Measurements from ENCODE around the gene NUTM2D.
"Not testable (repeated sequence)": the region's sequence is repeated elsewhere in the genome, so short reads cannot be mapped to it uniquely, and the experiment has no call there.

NUTM2D gene, protein sequence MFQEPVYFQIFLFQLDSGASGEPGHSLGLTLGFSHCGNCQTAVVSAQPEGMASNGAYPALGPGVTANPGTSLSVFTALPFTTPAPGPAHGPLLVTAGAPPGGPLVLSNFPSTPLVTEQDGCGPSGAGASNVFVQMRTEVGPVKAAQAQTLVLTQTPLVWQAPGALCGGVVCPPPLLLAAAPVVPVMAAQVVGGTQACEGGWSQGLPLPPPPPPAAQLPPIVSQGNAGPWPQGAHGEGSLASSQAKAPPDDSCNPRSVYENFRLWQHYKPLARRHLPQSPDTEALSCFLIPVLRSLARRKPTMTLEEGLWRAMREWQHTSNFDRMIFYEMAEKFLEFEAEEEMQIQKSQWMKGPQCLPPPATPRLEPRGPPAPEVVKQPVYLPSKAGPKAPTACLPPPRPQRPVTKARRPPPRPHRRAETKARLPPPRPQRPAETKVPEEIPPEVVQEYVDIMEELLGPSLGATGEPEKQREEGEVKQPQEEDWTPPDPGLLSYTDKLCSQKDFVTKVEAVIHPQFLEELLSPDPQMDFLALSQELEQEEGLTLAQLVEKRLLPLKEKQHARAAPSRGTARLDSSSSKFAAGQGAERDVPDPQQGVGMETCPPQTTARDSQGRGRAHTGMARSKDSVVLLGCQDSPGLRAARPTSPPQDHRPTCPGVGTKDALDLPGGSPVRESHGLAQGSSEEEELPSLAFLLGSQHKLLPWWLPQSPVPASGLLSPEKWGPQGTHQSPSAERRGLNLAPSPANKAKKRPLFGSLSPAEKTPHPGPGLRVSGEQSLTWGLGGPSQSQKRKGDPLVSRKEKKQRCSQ

GRCh38 chr10:87357444-87357843 lies at the start of gene NUTM2D:
Gene NUTM2D, plus strand, starts transcription at chr10:87357744. Its CDS starts 522 bp downstream, at chr10:87358266.
- not testable (repeated sequence) for DNase-seq (ENCODE audit: low spot score)

DNA sequence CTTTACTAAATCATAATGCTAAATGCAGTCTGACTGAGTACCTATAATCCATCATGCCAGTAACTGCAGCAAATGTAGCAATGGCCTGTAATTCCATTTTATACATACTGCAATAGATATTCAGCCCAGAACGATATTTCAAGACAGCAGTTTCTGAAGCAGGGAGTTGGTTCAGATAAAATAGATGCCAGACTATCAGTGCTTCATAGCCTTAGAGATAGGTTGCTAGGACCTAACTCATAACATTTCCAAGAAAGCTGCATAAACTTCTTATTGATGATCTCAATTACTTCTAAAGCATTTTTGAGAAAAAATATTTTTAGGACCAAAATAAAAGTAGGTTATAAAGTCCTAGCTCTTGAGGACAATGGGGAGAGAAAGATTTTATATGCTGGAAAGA lies 48.8 kb upstream of the NUTM2D start:
- peak; percentile 54 for DNase-seq (ENCODE audit: low spot score)

GRCh38 chr10:87309657-87310056 lies 47.9 kb upstream of the NUTM2D start:
- DNase-seq (ENCODE audit: low spot score), result not testable (repeated sequence)

- DNase-seq (ENCODE audit: low spot score), result not testable (repeated sequence)
These were observed 46.0 kb upstream of the NUTM2D start for GRCh38 chr10:87311521-87311920.

GRCh38 chr10:87313649-87314359 lies 43.7 kb upstream of the NUTM2D start:
- DNase-seq (ENCODE audit: low spot score), result not testable (repeated sequence)

GRCh38 chr10:87314360-87314973 lies 43.1 kb upstream of the NUTM2D start:
- DNase-seq (ENCODE audit: low spot score), result not testable (repeated sequence)

- not testable (repeated sequence) for DNase-seq (ENCODE audit: low spot score)
These were observed 36.0 kb upstream of the NUTM2D start for GRCh38 chr10:87321505-87321904.

GRCh38 chr10:87324559-87324958 lies 33.0 kb upstream of the NUTM2D start:
- not testable (repeated sequence) for DNase-seq (ENCODE audit: low spot score)

GRCh38 chr10:87327958-87328357 lies 29.6 kb upstream of the NUTM2D start:
- DNase-seq (ENCODE audit: low spot score), result not testable (repeated sequence)

DNA sequence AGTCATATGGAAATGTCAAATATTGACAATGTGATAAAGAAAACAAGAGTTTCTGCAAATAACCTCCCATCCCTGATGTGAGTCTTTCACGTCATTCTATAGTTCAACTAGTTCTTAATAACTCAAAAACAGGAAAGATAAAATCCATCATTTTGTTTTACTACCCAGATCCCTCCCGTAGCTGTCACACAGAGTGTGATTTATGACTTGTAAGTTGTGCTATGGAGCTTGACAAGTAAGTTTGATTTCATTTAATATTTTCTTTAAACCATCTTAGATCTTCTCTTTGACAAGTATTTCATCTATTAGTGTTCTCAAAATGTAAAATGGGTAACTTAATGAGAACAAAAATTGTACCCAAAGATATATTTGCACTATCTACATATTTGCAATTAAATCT lies 28.4 kb upstream of the NUTM2D start:
- not testable (repeated sequence) for DNase-seq (ENCODE audit: low spot score)

DNA sequence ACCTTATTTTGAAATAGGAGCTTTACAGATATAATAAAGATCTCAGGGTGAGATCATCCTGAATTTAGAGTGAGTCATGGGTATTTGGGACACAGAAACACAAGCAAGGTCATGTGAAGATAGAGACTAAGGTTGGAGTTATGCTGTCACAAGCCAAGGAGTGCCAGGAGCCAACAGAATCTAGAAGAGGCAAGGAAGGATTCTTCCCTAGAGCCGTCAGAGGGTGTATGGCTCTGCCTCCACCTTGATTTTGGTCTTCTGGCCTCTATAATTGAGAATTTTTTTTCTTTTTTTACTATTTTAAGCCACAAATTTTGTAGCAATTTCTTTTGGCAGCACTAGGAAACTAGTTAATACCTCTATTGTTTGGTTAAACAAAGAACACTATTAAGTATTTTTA lies 24.9 kb upstream of the NUTM2D start:
- DNase-seq (ENCODE audit: low spot score), result not testable (repeated sequence)

DNA sequence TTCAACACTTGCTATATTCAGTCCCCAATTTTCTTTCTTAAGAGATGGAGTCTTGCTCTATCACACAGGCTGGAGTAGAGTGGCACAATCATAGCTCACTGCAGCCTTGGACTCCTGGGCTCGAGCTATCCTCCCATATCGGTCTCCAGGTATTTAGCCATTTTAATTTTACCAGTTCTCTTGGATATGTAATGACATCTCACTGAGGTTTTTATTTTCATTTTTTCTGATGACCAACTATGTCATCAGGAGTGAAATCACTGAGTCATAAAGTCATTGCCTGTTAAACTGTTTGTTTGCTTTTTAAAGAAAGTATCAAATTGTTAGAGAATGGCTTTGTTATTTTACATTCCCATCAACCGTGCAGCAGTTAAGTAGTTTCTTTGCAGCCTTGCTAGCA lies 17.1 kb upstream of the NUTM2D start:
- peak; percentile 17 for DNase-seq (ENCODE audit: low spot score)

DNA sequence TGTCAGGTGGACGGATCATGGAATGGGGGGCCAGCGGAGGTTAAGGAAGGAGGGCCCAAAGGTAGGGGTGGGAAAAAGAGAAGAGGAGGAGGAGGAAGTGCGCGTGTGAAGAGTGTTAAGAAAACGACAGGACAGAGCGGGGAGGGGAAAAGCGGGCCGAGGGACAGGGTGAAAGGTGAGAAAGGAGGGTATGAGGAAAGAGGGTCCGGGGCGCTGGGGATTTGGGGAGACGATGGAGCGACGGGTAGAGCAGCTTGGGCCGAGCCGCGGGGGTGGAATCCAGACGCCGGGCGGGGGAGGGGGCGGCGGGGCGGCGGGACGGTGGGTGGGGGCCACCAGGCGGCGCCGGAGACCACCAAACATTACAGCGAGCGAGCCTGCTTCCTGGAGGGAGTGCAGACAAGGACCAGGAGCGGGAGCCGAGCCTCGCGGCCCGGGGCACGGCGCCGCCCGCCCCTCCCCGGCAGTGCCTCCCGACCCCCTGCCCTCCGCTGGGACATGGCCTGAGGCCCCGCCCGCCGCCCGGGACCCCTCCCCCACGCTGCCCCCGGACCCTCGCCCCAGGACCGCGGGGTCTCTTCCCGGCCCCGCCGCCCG lies 15.9 kb upstream of the NUTM2D start:
- not testable (repeated sequence) for DNase-seq (ENCODE audit: low spot score)

DNA sequence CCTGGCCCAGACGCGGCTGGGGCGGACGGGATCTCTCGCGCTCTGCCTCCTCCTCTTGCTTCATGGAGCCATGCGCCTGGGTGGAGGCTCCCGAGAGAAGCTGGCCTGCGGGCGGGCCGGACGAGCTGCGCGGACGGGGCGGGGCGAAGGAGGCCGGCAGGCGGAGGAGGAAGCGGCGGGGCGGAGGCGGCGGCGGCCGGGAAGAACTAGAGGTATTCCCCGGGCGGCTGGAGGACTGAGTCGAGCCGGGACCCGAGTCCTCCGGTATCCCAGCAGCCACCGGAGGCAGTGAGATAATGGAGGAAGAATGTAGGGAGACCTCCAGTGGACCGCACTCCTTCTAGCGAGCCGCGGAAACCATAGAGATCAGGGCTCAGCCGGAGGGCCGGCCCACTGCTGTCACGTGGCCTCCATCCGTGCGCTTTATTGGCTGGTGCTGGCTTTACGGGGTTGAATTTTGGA lies 15.3 kb upstream of the NUTM2D start:
- DNase-seq (ENCODE audit: low spot score), result peak; percentile 72

- DNase-seq (ENCODE audit: low spot score), result peak; percentile 85
These were observed 14.8 kb upstream of the NUTM2D start for GRCh38 chr10:87342711-87343258.

DNA sequence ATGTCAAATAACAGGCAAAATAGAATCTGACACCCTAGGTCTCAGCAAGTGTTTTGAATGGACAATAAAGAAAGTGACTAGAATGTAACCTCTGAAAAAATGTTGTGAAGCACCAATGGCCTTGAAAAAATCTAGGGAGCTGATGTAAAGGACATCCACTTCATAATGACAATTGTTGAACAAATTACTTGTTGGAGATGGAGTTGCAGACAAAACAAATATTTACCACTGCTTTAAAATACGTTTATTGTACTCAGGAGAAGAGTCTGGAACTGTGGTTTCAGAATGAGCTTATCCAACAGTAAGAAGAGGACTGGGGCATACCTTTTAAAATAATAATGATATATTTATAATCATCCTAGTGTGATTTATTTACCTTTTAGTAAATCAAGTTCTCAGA lies 11.8 kb upstream of the NUTM2D start:
- not testable (repeated sequence) for DNase-seq (ENCODE audit: low spot score)

GRCh38 chr10:87350161-87350560 lies 7.4 kb upstream of the NUTM2D start:
- not testable (repeated sequence) for DNase-seq (ENCODE audit: low spot score)

GRCh38 chr10:87352825-87353224 lies 4.7 kb upstream of the NUTM2D start:
- DNase-seq (ENCODE audit: low spot score), result not testable (repeated sequence)

- not testable (repeated sequence) for DNase-seq (ENCODE audit: low spot score)
These were observed 2.4 kb upstream of the NUTM2D start for GRCh38 chr10:87355110-87355509.

GRCh38 chr10:87358159-87358558 lies 615 bp downstream of the NUTM2D start:
- not testable (repeated sequence) for DNase-seq (ENCODE audit: low spot score)

Data from hematopoietic multipotent progenitor cell treated with erythropoietin and hydrocortisone succinate and interleukin-3 and kit ligand, for 15 days (in vitro differentiated cells).